IMR-90 (cell line): ENCODE measurements around the gene SULT1E1. TPM values are rescaled to one million over a fixed set of nuclear protein-coding genes. Genes with fewer than 3 reads are reported as not detected.

ENCODE experiments used
- ATAC-seq: fragments of 200-7000 bp; cut with Tn5 transposase; 2 replicates; pipeline ENCODE4 v1.9.1; 2020; ENCODE audit warnings: low read depth, mild to moderate bottlenecking, moderate library complexity
- BruUV-seq: library from RNA; stranded (reverse); fragments of 400-500 nt; replicated peaks from 2 replicates; lab custom pipeline; 2021; lab: Mats Ljungman, UMichigan
- CTCF ChIA-PET: fragments of 300-600 bp; formaldehyde crosslinking; extraction: SDS; loops from one replicate; lab custom pipeline; 2021; ENCODE audit warnings: antibody characterized with exemption; lab: Yijun Ruan, JAX
- POLR2A ChIA-PET: fragments of 300-600 bp; sonication (Branson Sonifier 250); formaldehyde crosslinking; loops from one replicate; lab custom pipeline; 2022; ENCODE audit warnings: antibody characterized with exemption; ENCODE audit not compliant: unreplicated experiment; lab: Charles Lee
- DNase-seq: peaks from one replicate; pipeline ENCODE4 v3.0.0; 2013
- H2AFZ ChIP-seq: replicated peaks from 2 replicates; pipeline ENCODE3; 2013; ENCODE audit warnings: low read length, mild to moderate bottlenecking; ENCODE audit not compliant: poor library complexity
- H2AK5ac ChIP-seq: 2 replicates; pipeline ENCODE4 v1.6.1; 2013; ENCODE audit warnings: low read depth, low read length, inconsistent platforms
- H2AK9ac ChIP-seq: replicated peaks from 2 replicates; pipeline ENCODE3; 2013; ENCODE audit warnings: mild to moderate bottlenecking, low read depth, low read length, moderate library complexity; ENCODE audit not compliant: poor library complexity
- H2BK120ac ChIP-seq: 2 replicates; pipeline ENCODE4 v1.6.1; 2013; ENCODE audit warnings: low read depth, low read length, inconsistent platforms
- H2BK15ac ChIP-seq: 3 replicates; pipeline ENCODE4 v1.6.1; 2013; ENCODE audit warnings: low read depth, low read length, inconsistent platforms
- H2BK20ac ChIP-seq: 2 replicates; pipeline ENCODE4 v1.6.1; 2013; ENCODE audit warnings: low read depth, mild to moderate bottlenecking, inconsistent platforms, low read length, moderate library complexity
- H2BK5ac ChIP-seq: 2 replicates; pipeline ENCODE4 v1.6.1; 2013; ENCODE audit warnings: mild to moderate bottlenecking, low read depth, low read length, inconsistent platforms; ENCODE audit not compliant: poor library complexity, severe bottlenecking
- H3K14ac ChIP-seq: replicated peaks from 2 replicates; pipeline ENCODE4 v1.6.1; 2013; ENCODE audit warnings: low read depth, low read length, inconsistent platforms
- H3K18ac ChIP-seq: 2 replicates; pipeline ENCODE4 v1.6.1; 2013; ENCODE audit warnings: low read depth, low read length, control low read depth
- H3K23ac ChIP-seq: 2 replicates; pipeline ENCODE4 v1.6.1; 2013; ENCODE audit warnings: low read depth, low read length, inconsistent platforms
- H3K27ac ChIP-seq: 2 replicates; pipeline ENCODE4 v1.5.1; 2013; ENCODE audit warnings: mild to moderate bottlenecking, control low read depth, low read length; ENCODE audit not compliant: insufficient read depth
- H3K27me3 ChIP-seq: 2 replicates; pipeline ENCODE4 v1.6.1; 2013; ENCODE audit warnings: low read length; ENCODE audit not compliant: control insufficient read depth, insufficient read depth
- H3K36me3 ChIP-seq: 2 replicates; pipeline ENCODE4 v1.6.1; 2013; ENCODE audit warnings: low read length, mixed read lengths; ENCODE audit not compliant: control insufficient read depth, insufficient read depth
- H3K4ac ChIP-seq: 2 replicates; pipeline ENCODE4 v1.6.1; 2013; ENCODE audit warnings: low read depth, low read length, inconsistent platforms
- H3K4me1 ChIP-seq: 2 replicates; pipeline ENCODE4 v1.6.1; 2013; ENCODE audit warnings: low read length, mixed read lengths; ENCODE audit not compliant: control insufficient read depth, insufficient read depth
- H3K4me2 ChIP-seq: 2 replicates; pipeline ENCODE4 v1.6.1; 2013; ENCODE audit warnings: low read depth, mild to moderate bottlenecking, control low read depth, low read length, moderate library complexity
- H3K4me3 ChIP-seq: 2 replicates; pipeline ENCODE4 v1.5.1; 2013; ENCODE audit warnings: low read depth, mild to moderate bottlenecking, control low read depth, low read length, moderate library complexity; ENCODE audit not compliant: insufficient read depth
- H3K56ac ChIP-seq: 2 replicates; pipeline ENCODE4 v1.6.1; 2013; ENCODE audit warnings: low read length, inconsistent platforms; ENCODE audit not compliant: insufficient read depth; ENCODE audit errors: extremely low read depth
- H3K79me1 ChIP-seq, 2 experiments: 2 replicates each; pipeline ENCODE4 v1.6.1; 2013; ENCODE audit warnings: low read length in 2 of 2, inconsistent platforms in 1 of 2, low read depth in 1 of 2
- H3K9ac ChIP-seq: 2 replicates; pipeline ENCODE4 v1.6.1; 2013; ENCODE audit warnings: low read depth, low read length, control low read depth
- H3K9me1 ChIP-seq: 2 replicates; pipeline ENCODE4 v1.6.1; 2013; ENCODE audit warnings: low read length, inconsistent platforms; ENCODE audit not compliant: insufficient read depth
- H3K9me3 ChIP-seq: 2 replicates; pipeline ENCODE4 v1.6.1; 2013; ENCODE audit warnings: low read length; ENCODE audit not compliant: control insufficient read depth, insufficient read depth
- H4K20me1 ChIP-seq: 2 replicates; pipeline ENCODE4 v1.6.1; 2013; ENCODE audit warnings: low read length, inconsistent platforms; ENCODE audit not compliant: insufficient read depth
- H4K5ac ChIP-seq: 2 replicates; pipeline ENCODE4 v1.6.1; 2013; ENCODE audit warnings: mild to moderate bottlenecking, low read depth, low read length, control low read depth
- H4K8ac ChIP-seq, 2 experiments: 2 replicates each; pipeline ENCODE4 v1.6.1; 2013; ENCODE audit warnings: low read depth in 2 of 2, low read length in 2 of 2, control low read depth in 1 of 2, inconsistent platforms in 1 of 2
- H4K91ac ChIP-seq: 2 replicates; pipeline ENCODE4 v1.6.1; 2013; ENCODE audit warnings: low read depth, low read length, inconsistent platforms; ENCODE audit not compliant: insufficient read depth
- CHD1 ChIP-seq: IDR thresholded peaks from 2 replicates; pipeline ENCODE4 v1.6.1; 2012; ENCODE audit warnings: low read depth, low read length, improper control_type of control experiment
- FOS ChIP-seq: fragments of 150-350 bp; IDR thresholded peaks from 2 replicates; pipeline ENCODE4 v1.6.1; 2016; ENCODE audit warnings: low read depth, low read length
- MXI1 ChIP-seq: IDR thresholded peaks from 2 replicates; pipeline ENCODE4 v1.6.1; 2012; ENCODE audit warnings: low read depth, mild to moderate bottlenecking, low read length, moderate library complexity, borderline replicate concordance
- dilution Hi-C: fragments of 300-500 bp; cut with HindIII; formaldehyde crosslinking; loops from one replicate; pipeline ENCODE4 v1.14.3; 2018; ENCODE audit warnings: low sequenced_read_pairs; ENCODE audit not compliant: unreplicated experiment
- in situ Hi-C: fragments of 300-500 bp; cut with MboI; formaldehyde crosslinking; loops from 3 replicates; pipeline ENCODE4 v1.14.3; 2019; ENCODE audit warnings: low sequenced_read_pairs, inconsistent platforms, mixed read lengths
- intact Hi-C: fragments of 100-400 bp; cut with micrococcal nuclease; formaldehyde crosslinking; loops from 2 replicates; pipeline ENCODE4 v1.10.0; 2022
- polyA plus RNA-seq, 3 experiments: library from polyadenylated mRNA; depleted of rRNA; stranded (reverse); fragments of >200 nt; gene quantifications; 2 replicates each; pipeline ENCODE4 v1.2.3, GENCODE V29; 2012; ENCODE audit warnings: low replicate concordance in 1 of 3
- total RNA-seq: library from RNA; depleted of rRNA; stranded (reverse); fragments of >200 nt; gene quantifications from 2 replicates; pipeline ENCODE4 v1.2.3, GENCODE V29; 2012

SULT1E1 gene
- total and polyA plus RNA-seq, 2 of the 4 experiments (the other 2 are of a cell fraction) = not detected

DNA sequence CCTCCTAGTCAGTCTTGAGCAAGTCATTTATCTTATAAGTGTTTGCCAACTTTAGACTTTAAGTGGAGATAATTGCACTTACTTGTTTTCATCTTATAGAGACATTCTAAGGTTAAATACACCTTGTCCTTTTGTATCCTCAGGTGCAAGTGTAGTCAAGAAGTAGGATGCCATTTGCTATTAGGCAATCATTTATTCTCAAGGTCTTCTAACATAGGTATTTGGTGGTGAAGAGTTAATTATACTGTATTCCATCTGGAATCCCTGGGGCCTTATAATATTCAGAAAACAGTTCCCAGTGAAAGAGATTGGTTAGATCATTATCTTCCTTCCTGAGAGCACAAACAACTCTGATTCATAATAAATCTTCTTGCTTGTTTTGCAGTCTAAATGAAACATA, 23.7 kb downstream of the SULT1E1 start:
- Histone ChIP-seq H3K4me3 (no peak overlapping the region), H3K27me3 (no peaks in the 10 kb centered on the region), H2BK120ac (no peak overlapping the region), H3K79me1 (no peaks in the 10 kb centered on the region), H3K9me1 (no peaks in the 10 kb centered on the region), H3K36me3 (no peaks in the 10 kb centered on the region), H4K91ac (no peak overlapping the region), H3K9ac (no peak overlapping the region), H2BK20ac (no peak overlapping the region), H3K23ac (no peak overlapping the region), H4K8ac (no peak overlapping the region), H2BK5ac (no peak overlapping the region), H3K56ac (no peak overlapping the region), H2BK15ac (no peak overlapping the region), H4K5ac (no peak overlapping the region), H2AFZ (no peak overlapping the region), H4K20me1 (no peaks in the 10 kb centered on the region), H2AK9ac (no peak overlapping the region), H3K4ac (no peak overlapping the region), H3K27ac (no peak overlapping the region), H3K18ac (no peak overlapping the region), H3K4me1 (no peaks in the 10 kb centered on the region), H3K4me2 (no peak overlapping the region), H2AK5ac (no peak overlapping the region), H3K14ac (no peak overlapping the region), H3K9me3 (no peaks in the 10 kb centered on the region)
- BruUV-seq = no TSS peak
- ATAC-seq = no peak
- DNase-seq = no peak
- intact Hi-C loops = no loop called here
- ChIA-PET CTCF (no interaction called here), POLR2A (no interaction called here)
- dilution Hi-C loops = no loop called here
- TF ChIP-seq FOS (no peak), MXI1 (no peak), CHD1 (no peak)
- in situ Hi-C loops = no loop called here
